ENCODE data around the gene LYL1.

DNA sequence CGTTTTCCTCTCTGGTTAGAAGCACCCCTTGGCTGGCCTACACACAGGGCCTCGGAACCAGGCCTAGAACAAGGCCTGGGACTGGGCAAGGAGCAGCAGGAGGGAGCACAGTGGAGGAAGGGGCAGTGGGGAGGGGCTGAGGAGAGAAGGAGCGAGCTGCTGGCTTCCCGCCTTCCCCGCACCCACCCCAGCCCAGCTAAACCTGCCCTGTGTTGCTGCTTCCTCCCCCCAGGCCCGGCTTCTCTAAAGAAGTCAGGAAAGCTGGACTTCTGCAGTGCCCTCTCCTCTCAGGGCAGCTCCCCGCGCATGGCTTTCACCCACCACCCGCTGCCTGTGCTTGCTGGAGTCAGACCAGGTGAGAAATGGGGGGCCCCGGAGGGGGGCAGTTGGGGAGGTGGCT is 24.3 kb downstream of the LYL1 start:
- TF ChIP-seq, protein P1, sequence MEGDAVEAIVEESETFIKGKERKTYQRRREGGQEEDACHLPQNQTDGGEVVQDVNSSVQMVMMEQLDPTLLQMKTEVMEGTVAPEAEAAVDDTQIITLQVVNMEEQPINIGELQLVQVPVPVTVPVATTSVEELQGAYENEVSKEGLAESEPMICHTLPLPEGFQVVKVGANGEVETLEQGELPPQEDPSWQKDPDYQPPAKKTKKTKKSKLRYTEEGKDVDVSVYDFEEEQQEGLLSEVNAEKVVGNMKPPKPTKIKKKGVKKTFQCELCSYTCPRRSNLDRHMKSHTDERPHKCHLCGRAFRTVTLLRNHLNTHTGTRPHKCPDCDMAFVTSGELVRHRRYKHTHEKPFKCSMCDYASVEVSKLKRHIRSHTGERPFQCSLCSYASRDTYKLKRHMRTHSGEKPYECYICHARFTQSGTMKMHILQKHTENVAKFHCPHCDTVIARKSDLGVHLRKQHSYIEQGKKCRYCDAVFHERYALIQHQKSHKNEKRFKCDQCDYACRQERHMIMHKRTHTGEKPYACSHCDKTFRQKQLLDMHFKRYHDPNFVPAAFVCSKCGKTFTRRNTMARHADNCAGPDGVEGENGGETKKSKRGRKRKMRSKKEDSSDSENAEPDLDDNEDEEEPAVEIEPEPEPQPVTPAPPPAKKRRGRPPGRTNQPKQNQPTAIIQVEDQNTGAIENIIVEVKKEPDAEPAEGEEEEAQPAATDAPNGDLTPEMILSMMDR (IDR thresholded peaks at IDR 0.05; ENCODE audit: low read depth, low read length, poor library complexity, severe bottlenecking): no peak
- TF ChIP-seq EZH2phosphoT487 (IDR thresholded peaks at IDR 0.05; ENCODE audit: borderline replicate concordance, low read length): no peak

All from DOHH2 (cell line).